GM23338 (cell line): ENCODE measurements around the gene ST3GAL4. TPM values are rescaled to one million over a fixed set of nuclear protein-coding genes. Genes with fewer than 3 reads are reported as not detected.

Experiments used
- ATAC-seq: fragments of 200-7000 bp; cut with Tn5 transposase; 3 replicates; pipeline ENCODE4 v1.9.1; 2020
- DNase-seq: peaks from one replicate; pipeline ENCODE4 v3.0.0-alpha.2; 2015; ENCODE audit warnings: low spot score
- H2AFZ ChIP-seq: fragments of 200-600 bp; sonication (generic); 2 replicates; pipeline ENCODE4 v1.8.0; 2016; ENCODE audit warnings: antibody characterized with exemption, mild to moderate bottlenecking, moderate library complexity
- H3F3A ChIP-seq: fragments of 200-600 bp; sonication (generic); replicated peaks from 2 replicates; pipeline ENCODE4 v1.8.0; 2017; ENCODE audit warnings: antibody characterized with exemption, mixed run types, low read depth
- H3K27ac ChIP-seq: fragments of 200-600 bp; sonication (generic); 2 replicates; pipeline ENCODE4 v1.6.1; 2016; ENCODE audit warnings: low read depth
- H3K27me3 ChIP-seq: fragments of 200-600 bp; sonication (generic); 2 replicates; pipeline ENCODE4 v1.8.0; 2016; ENCODE audit warnings: mild to moderate bottlenecking, mixed run types, moderate library complexity; ENCODE audit not compliant: insufficient read depth
- H3K36me3 ChIP-seq: fragments of 200-600 bp; sonication (generic); 2 replicates; pipeline ENCODE4 v1.8.0; 2016; ENCODE audit warnings: mild to moderate bottlenecking; ENCODE audit not compliant: insufficient read depth
- H3K4me1 ChIP-seq: fragments of 200-600 bp; sonication (generic); 2 replicates; pipeline ENCODE4 v1.8.0; 2016; ENCODE audit warnings: mild to moderate bottlenecking, moderate library complexity; ENCODE audit not compliant: insufficient read depth
- H3K4me2 ChIP-seq: fragments of 200-600 bp; sonication (generic); 2 replicates; pipeline ENCODE4 v1.7.1; 2017; ENCODE audit warnings: mixed run types
- H3K4me3 ChIP-seq: fragments of 200-600 bp; sonication (generic); 2 replicates; pipeline ENCODE4 v1.6.1; 2016; ENCODE audit warnings: mixed run types
- H3K79me2 ChIP-seq: fragments of 200-600 bp; sonication (generic); replicated peaks from 2 replicates; pipeline ENCODE4 v1.8.0; 2017; ENCODE audit warnings: mild to moderate bottlenecking; ENCODE audit not compliant: insufficient read depth
- H3K9me2 ChIP-seq: fragments of 200-600 bp; sonication (generic); 2 replicates; pipeline ENCODE4 v1.8.0; 2017; ENCODE audit not compliant: insufficient read depth
- H4K20me1 ChIP-seq: fragments of 200-600 bp; sonication (generic); replicated peaks from 2 replicates; pipeline ENCODE4 v1.8.0; 2017; ENCODE audit warnings: mild to moderate bottlenecking; ENCODE audit not compliant: insufficient read depth
- H3K27ac Mint-ChIP-seq: 2 replicates; pipeline ENCODE4 v1.8.0; 2020; ENCODE audit warnings: inconsistent platforms, mild to moderate bottlenecking, moderate library complexity, mixed read lengths
- H3K27me3 Mint-ChIP-seq: 3 replicates; pipeline ENCODE4 v1.8.0; 2022; ENCODE audit warnings: low read depth, mild to moderate bottlenecking, moderate library complexity, mixed read lengths, inconsistent platforms; ENCODE audit not compliant: insufficient read depth, poor library complexity
- H3K36me3 Mint-ChIP-seq: 3 replicates; pipeline ENCODE4 v1.8.0; 2021; ENCODE audit warnings: low read depth, mild to moderate bottlenecking, inconsistent platforms, moderate library complexity, mixed read lengths
- H3K4me1 Mint-ChIP-seq: 3 replicates; pipeline ENCODE4 v1.8.0; 2020; ENCODE audit warnings: mild to moderate bottlenecking, inconsistent platforms, mixed read lengths
- H3K4me3 Mint-ChIP-seq: 3 replicates; pipeline ENCODE4 v1.8.0; 2021; ENCODE audit warnings: moderate library complexity, mild to moderate bottlenecking, inconsistent platforms, mixed read lengths
- H3K9me3 Mint-ChIP-seq: 3 replicates; pipeline ENCODE4 v1.8.0; 2020; ENCODE audit warnings: moderate library complexity, mild to moderate bottlenecking, inconsistent platforms, mixed read lengths
- CREB1 ChIP-seq: fragments of 250-450 bp; sonication (Bioruptor Pico); IDR thresholded peaks from 2 replicates; pipeline ENCODE4 v1.5.0; 2020; ENCODE audit warnings: low read depth, mild to moderate bottlenecking, moderate library complexity
- EZH2 ChIP-seq: fragments of 200-600 bp; sonication (generic); IDR thresholded peaks from one replicate; pipeline ENCODE4 v1.8.0; 2017; ENCODE audit warnings: antibody characterized with exemption, mild to moderate bottlenecking, low read depth; ENCODE audit not compliant: unreplicated experiment
- EZH2phosphoT487 ChIP-seq: fragments of 200-600 bp; sonication (generic); IDR thresholded peaks from one replicate; pipeline ENCODE4 v1.8.1; 2018; ENCODE audit warnings: antibody characterized with exemption; ENCODE audit not compliant: unreplicated experiment
- JUNB ChIP-seq: IDR thresholded peaks from one replicate; pipeline ENCODE4 v1.6.1; 2016; ENCODE audit warnings: antibody characterized with exemption; ENCODE audit not compliant: unreplicated experiment
- NANOG ChIP-seq: IDR thresholded peaks from 2 replicates; pipeline ENCODE4 v1.6.1; 2016; ENCODE audit warnings: antibody characterized with exemption, borderline replicate concordance
- POLR2AphosphoS5 ChIP-seq: IDR thresholded peaks from 2 replicates; pipeline ENCODE4 v1.6.1; 2016; ENCODE audit warnings: antibody characterized with exemption, low read depth
- STAT1 ChIP-seq: IDR thresholded peaks from one replicate; pipeline ENCODE4 v1.6.1; 2016; ENCODE audit warnings: antibody characterized with exemption; ENCODE audit not compliant: unreplicated experiment
- ZNF114 ChIP-seq: fragments of 250-450 bp; sonication (Bioruptor Pico); IDR thresholded peaks from 2 replicates; pipeline ENCODE4 v1.5.0; 2020; ENCODE audit warnings: mild to moderate bottlenecking, moderate library complexity
- ZNF331 ChIP-seq: fragments of 250-450 bp; sonication (Bioruptor Pico); IDR thresholded peaks from 2 replicates; pipeline ENCODE4 v1.5.0; 2020; ENCODE audit warnings: low read depth, mild to moderate bottlenecking, moderate library complexity
- polyA plus RNA-seq: library from polyadenylated mRNA; unstranded; fragments of >200 nt; fragmentation: Nextera tagmentation; extraction: Ambion mirVana; gene quantifications from 2 replicates; pipeline ENCODE4 v1.2.1, GENCODE V29; 2016
- total RNA-seq: library from RNA; depleted of rRNA; stranded (reverse); fragments of >200 nt; shearing (Covaris generic); gene quantifications from 2 replicates; pipeline ENCODE4 v1.2.3, GENCODE V29; 2014
- TF ChIP-seq, protein P1 (sequence below): fragments of 250-450 bp; sonication (Bioruptor Pico); IDR thresholded peaks from 2 replicates; pipeline ENCODE4 v1.5.0; 2020; ENCODE audit warnings: mild to moderate bottlenecking, moderate library complexity
- TF ChIP-seq, protein P2 (sequence below), 2 experiments: fragments of 200-600 bp in 1 of 2; sonication (generic) in 1 of 2; conservative IDR thresholded peaks; 2 replicates each; pipeline versions ENCODE4 v1.5.1 to v1.6.1; 2016 to 2017; ENCODE audit warnings: antibody characterized with exemption in 2 of 2, low read depth in 2 of 2, mild to moderate bottlenecking in 2 of 2, moderate library complexity in 1 of 2
- TF ChIP-seq, protein P3 (sequence below): IDR thresholded peaks from 2 replicates; pipeline ENCODE4 v1.6.1; 2016; ENCODE audit warnings: antibody characterized with exemption
- TF ChIP-seq, protein P4 (sequence below): IDR thresholded peaks from one replicate; pipeline ENCODE4 v1.6.1; 2018; ENCODE audit warnings: antibody characterized with exemption; ENCODE audit not compliant: unreplicated experiment

ST3GAL4 gene
- total and polyA plus RNA-seq, 2 experiments from 2014 or later, result 10.1 to 28.0 TPM

DNA sequence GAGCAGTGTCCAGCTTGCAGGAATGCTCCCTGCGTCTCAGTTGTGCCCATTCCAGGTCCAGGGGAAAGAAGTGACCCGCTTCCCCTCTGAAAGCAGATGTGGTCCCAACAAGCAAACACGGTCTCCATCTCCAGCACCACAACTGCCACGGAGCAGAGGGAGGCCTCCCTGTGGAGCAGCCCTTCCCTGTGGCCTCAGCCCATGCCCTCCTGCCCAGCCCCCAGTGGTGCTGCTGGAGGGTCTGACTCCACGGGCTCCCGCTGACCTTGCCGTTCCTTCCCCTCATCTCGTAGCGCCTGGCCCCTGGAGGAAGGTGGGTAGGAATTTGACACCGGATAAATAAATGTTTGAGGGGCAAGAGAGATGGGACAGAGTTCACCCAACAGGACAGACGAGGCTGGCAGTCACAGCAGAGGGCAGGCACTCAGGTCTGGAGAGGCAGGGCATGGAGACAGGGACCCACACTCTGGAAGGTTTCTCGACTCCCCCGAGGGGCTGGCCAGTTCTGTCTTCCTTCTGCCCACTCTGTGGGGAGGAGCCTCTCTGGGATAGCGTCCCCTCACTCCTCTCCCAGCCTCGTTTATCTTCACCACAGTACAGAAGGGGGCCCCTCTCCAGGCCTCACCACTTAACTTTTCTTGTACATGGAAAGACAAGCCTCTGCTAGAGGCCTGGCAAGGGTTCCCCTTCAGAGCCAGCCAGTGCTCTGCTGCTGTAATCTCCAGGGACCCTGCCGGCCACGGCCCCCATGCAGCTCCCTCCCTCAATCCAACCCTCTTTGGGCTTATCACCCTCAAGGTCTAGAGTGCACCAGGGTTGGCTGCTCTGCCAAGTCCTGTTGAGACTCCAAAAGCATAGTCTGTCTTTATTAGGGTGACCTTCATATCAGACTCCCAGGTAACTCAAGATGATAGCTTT is 7.5 kb upstream of the ST3GAL4 start:
- DNase-seq (no peak), ATAC-seq (no peak)
- Histone ChIP-seq H3F3A (0 out of 2 replicates have a peak, but pooled peaks cover 5% of the 10 kb centered on the region), H3K36me3 (0 out of 2 replicates have a peak, but pooled peaks cover 5% of the 10 kb centered on the region), H3K4me1 (peaks cover 32% of the 10 kb centered on the region), H3K27me3 (no peaks in the 10 kb centered on the region), H4K20me1 (peaks cover 9% of the 10 kb centered on the region), H3K4me2 (no peak overlapping the region), H3K27ac (no peak overlapping the region), H3K79me2 (peaks cover 32% of the 10 kb centered on the region), H3K9me2 (0 out of 2 replicates have a peak, but pooled peaks cover 2% of the 10 kb centered on the region), H3K4me3 (no peak overlapping the region), H2AFZ (no peak overlapping the region)
- TF ChIP-seq, protein P1, sequence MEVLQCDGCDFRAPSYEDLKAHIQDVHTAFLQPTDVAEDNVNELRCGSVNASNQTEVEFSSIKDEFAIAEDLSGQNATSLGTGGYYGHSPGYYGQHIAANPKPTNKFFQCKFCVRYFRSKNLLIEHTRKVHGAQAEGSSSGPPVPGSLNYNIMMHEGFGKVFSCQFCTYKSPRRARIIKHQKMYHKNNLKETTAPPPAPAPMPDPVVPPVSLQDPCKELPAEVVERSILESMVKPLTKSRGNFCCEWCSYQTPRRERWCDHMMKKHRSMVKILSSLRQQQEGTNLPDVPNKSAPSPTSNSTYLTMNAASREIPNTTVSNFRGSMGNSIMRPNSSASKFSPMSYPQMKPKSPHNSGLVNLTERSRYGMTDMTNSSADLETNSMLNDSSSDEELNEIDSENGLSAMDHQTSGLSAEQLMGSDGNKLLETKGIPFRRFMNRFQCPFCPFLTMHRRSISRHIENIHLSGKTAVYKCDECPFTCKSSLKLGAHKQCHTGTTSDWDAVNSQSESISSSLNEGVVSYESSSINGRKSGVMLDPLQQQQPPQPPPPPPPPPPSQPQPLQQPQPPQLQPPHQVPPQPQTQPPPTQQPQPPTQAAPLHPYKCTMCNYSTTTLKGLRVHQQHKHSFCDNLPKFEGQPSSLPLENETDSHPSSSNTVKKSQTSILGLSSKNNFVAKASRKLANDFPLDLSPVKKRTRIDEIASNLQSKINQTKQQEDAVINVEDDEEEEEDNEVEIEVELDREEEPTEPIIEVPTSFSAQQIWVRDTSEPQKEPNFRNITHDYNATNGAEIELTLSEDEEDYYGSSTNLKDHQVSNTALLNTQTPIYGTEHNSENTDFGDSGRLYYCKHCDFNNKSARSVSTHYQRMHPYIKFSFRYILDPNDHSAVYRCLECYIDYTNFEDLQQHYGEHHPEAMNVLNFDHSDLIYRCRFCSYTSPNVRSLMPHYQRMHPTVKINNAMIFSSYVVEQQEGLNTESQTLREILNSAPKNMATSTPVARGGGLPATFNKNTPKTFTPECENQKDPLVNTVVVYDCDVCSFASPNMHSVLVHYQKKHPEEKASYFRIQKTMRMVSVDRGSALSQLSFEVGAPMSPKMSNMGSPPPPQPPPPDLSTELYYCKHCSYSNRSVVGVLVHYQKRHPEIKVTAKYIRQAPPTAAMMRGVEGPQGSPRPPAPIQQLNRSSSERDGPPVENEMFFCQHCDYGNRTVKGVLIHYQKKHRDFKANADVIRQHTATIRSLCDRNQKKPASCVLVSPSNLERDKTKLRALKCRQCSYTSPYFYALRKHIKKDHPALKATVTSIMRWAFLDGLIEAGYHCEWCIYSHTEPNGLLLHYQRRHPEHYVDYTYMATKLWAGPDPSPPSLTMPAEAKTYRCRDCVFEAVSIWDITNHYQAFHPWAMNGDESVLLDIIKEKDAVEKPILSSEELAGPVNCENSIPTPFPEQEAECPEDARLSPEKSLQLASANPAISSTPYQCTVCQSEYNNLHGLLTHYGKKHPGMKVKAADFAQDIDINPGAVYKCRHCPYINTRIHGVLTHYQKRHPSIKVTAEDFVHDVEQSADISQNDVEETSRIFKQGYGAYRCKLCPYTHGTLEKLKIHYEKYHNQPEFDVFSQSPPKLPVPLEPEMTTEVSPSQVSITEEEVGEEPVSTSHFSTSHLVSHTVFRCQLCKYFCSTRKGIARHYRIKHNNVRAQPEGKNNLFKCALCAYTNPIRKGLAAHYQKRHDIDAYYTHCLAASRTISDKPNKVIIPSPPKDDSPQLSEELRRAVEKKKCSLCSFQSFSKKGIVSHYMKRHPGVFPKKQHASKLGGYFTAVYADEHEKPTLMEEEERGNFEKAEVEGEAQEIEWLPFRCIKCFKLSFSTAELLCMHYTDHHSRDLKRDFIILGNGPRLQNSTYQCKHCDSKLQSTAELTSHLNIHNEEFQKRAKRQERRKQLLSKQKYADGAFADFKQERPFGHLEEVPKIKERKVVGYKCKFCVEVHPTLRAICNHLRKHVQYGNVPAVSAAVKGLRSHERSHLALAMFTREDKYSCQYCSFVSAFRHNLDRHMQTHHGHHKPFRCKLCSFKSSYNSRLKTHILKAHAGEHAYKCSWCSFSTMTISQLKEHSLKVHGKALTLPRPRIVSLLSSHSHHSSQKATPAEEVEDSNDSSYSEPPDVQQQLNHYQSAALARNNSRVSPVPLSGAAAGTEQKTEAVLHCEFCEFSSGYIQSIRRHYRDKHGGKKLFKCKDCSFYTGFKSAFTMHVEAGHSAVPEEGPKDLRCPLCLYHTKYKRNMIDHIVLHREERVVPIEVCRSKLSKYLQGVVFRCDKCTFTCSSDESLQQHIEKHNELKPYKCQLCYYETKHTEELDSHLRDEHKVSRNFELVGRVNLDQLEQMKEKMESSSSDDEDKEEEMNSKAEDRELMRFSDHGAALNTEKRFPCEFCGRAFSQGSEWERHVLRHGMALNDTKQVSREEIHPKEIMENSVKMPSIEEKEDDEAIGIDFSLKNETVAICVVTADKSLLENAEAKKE, result no peak
- no peak for TF ChIP-seq NANOG
- no peak for TF ChIP-seq STAT1
- TF ChIP-seq, protein P2, sequence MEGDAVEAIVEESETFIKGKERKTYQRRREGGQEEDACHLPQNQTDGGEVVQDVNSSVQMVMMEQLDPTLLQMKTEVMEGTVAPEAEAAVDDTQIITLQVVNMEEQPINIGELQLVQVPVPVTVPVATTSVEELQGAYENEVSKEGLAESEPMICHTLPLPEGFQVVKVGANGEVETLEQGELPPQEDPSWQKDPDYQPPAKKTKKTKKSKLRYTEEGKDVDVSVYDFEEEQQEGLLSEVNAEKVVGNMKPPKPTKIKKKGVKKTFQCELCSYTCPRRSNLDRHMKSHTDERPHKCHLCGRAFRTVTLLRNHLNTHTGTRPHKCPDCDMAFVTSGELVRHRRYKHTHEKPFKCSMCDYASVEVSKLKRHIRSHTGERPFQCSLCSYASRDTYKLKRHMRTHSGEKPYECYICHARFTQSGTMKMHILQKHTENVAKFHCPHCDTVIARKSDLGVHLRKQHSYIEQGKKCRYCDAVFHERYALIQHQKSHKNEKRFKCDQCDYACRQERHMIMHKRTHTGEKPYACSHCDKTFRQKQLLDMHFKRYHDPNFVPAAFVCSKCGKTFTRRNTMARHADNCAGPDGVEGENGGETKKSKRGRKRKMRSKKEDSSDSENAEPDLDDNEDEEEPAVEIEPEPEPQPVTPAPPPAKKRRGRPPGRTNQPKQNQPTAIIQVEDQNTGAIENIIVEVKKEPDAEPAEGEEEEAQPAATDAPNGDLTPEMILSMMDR (conservative IDR thresholded peaks at IDR 0.05; ENCODE audit: low read depth in 2 of 2), result no peak
- TF ChIP-seq EZH2phosphoT487, result no peak
- no peak for TF ChIP-seq CREB1 (CRISPR knock-in tag)
- TF ChIP-seq, protein P3, sequence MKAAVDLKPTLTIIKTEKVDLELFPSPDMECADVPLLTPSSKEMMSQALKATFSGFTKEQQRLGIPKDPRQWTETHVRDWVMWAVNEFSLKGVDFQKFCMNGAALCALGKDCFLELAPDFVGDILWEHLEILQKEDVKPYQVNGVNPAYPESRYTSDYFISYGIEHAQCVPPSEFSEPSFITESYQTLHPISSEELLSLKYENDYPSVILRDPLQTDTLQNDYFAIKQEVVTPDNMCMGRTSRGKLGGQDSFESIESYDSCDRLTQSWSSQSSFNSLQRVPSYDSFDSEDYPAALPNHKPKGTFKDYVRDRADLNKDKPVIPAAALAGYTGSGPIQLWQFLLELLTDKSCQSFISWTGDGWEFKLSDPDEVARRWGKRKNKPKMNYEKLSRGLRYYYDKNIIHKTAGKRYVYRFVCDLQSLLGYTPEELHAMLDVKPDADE, result no peak
- no peak for TF ChIP-seq EZH2
- TF ChIP-seq JUNB, result no peak
- no peak for TF ChIP-seq ZNF331 (CRISPR knock-in tag)
- TF ChIP-seq, protein P4, sequence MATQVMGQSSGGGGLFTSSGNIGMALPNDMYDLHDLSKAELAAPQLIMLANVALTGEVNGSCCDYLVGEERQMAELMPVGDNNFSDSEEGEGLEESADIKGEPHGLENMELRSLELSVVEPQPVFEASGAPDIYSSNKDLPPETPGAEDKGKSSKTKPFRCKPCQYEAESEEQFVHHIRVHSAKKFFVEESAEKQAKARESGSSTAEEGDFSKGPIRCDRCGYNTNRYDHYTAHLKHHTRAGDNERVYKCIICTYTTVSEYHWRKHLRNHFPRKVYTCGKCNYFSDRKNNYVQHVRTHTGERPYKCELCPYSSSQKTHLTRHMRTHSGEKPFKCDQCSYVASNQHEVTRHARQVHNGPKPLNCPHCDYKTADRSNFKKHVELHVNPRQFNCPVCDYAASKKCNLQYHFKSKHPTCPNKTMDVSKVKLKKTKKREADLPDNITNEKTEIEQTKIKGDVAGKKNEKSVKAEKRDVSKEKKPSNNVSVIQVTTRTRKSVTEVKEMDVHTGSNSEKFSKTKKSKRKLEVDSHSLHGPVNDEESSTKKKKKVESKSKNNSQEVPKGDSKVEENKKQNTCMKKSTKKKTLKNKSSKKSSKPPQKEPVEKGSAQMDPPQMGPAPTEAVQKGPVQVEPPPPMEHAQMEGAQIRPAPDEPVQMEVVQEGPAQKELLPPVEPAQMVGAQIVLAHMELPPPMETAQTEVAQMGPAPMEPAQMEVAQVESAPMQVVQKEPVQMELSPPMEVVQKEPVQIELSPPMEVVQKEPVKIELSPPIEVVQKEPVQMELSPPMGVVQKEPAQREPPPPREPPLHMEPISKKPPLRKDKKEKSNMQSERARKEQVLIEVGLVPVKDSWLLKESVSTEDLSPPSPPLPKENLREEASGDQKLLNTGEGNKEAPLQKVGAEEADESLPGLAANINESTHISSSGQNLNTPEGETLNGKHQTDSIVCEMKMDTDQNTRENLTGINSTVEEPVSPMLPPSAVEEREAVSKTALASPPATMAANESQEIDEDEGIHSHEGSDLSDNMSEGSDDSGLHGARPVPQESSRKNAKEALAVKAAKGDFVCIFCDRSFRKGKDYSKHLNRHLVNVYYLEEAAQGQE, result no peak
- no peak for TF ChIP-seq POLR2AphosphoS5
- TF ChIP-seq ZNF114 (CRISPR knock-in tag), result no peak
- Mint-ChIP-seq H3K4me1 (peaks cover 58% of the 10 kb centered on the region), H3K4me3 (no peak overlapping the region), H3K27ac (no peak overlapping the region), H3K36me3 (peaks cover 19% of the 10 kb centered on the region), H3K9me3 (no peaks in the 10 kb centered on the region; the same call in 2 of the 3 replicates), H3K27me3 (peaks cover 18% of the 10 kb centered on the region)
